ENCODE results near the gene ZNF90.

- TF ChIP-seq, protein P1, sequence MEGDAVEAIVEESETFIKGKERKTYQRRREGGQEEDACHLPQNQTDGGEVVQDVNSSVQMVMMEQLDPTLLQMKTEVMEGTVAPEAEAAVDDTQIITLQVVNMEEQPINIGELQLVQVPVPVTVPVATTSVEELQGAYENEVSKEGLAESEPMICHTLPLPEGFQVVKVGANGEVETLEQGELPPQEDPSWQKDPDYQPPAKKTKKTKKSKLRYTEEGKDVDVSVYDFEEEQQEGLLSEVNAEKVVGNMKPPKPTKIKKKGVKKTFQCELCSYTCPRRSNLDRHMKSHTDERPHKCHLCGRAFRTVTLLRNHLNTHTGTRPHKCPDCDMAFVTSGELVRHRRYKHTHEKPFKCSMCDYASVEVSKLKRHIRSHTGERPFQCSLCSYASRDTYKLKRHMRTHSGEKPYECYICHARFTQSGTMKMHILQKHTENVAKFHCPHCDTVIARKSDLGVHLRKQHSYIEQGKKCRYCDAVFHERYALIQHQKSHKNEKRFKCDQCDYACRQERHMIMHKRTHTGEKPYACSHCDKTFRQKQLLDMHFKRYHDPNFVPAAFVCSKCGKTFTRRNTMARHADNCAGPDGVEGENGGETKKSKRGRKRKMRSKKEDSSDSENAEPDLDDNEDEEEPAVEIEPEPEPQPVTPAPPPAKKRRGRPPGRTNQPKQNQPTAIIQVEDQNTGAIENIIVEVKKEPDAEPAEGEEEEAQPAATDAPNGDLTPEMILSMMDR (IDR thresholded peaks at IDR 0.05), result no peak
- TF ChIP-seq ERG (CRISPR knock-in tag; IDR thresholded peaks at IDR 0.05) (no peak), IRF2 (CRISPR knock-in tag; IDR thresholded peaks at IDR 0.05; ENCODE audit: borderline replicate concordance, low read depth) (no peak), IRF1 (CRISPR knock-in tag; IDR thresholded peaks at IDR 0.05) (no peak), ATF3 (CRISPR knock-in tag; conservative IDR thresholded peaks at IDR 0.05) (no peak), TEAD4 (CRISPR knock-in tag; IDR thresholded peaks at IDR 0.05) (no peak), USF1 (CRISPR knock-in tag; IDR thresholded peaks at IDR 0.05) (peak; percentile 75)
- TF ChIP-seq, protein P2, sequence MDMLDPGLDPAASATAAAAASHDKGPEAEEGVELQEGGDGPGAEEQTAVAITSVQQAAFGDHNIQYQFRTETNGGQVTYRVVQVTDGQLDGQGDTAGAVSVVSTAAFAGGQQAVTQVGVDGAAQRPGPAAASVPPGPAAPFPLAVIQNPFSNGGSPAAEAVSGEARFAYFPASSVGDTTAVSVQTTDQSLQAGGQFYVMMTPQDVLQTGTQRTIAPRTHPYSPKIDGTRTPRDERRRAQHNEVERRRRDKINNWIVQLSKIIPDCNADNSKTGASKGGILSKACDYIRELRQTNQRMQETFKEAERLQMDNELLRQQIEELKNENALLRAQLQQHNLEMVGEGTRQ (CRISPR knock-in tag; IDR thresholded peaks at IDR 0.05), result peak; percentile 80
- TF ChIP-seq, protein P3, sequence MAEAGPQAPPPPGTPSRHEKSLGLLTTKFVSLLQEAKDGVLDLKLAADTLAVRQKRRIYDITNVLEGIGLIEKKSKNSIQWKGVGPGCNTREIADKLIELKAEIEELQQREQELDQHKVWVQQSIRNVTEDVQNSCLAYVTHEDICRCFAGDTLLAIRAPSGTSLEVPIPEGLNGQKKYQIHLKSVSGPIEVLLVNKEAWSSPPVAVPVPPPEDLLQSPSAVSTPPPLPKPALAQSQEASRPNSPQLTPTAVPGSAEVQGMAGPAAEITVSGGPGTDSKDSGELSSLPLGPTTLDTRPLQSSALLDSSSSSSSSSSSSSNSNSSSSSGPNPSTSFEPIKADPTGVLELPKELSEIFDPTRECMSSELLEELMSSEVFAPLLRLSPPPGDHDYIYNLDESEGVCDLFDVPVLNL (CRISPR knock-in tag; IDR thresholded peaks at IDR 0.05; ENCODE audit: borderline replicate concordance, low read depth), result no peak
- TF ChIP-seq, protein P4, sequence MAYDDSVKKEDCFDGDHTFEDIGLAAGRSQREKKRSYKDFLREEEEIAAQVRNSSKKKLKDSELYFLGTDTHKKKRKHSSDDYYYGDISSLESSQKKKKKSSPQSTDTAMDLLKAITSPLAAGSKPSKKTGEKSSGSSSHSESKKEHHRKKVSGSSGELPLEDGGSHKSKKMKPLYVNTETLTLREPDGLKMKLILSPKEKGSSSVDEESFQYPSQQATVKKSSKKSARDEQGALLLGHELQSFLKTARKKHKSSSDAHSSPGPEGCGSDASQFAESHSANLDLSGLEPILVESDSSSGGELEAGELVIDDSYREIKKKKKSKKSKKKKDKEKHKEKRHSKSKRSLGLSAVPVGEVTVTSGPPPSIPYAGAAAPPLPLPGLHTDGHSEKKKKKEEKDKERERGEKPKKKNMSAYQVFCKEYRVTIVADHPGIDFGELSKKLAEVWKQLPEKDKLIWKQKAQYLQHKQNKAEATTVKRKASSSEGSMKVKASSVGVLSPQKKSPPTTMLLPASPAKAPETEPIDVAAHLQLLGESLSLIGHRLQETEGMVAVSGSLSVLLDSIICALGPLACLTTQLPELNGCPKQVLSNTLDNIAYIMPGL (CRISPR knock-in tag; IDR thresholded peaks at IDR 0.05), result no peak
Measured at GRCh38 chr19:20078581-20079031, 806 bp downstream of the ZNF90 start.
